Endothelial cell (in vitro differentiated cells): ENCODE results near the gene HMCN2. TPM values are rescaled to one million over a fixed set of nuclear protein-coding genes. Genes with fewer than 3 reads are reported as not detected.

Source experiments
- DNase-seq: peaks from one replicate; pipeline ENCODE4 v3.0.0; 2021; ENCODE audit warnings: low spot score
- H3K27ac Mint-ChIP-seq: one replicate; pipeline ENCODE4 v1.8.0; 2021; ENCODE audit warnings: mixed read lengths, inconsistent platforms; ENCODE audit not compliant: unreplicated experiment
- H3K27me3 Mint-ChIP-seq: one replicate; pipeline ENCODE4 v1.8.0; 2021; ENCODE audit warnings: mild to moderate bottlenecking, moderate library complexity, mixed read lengths, inconsistent platforms; ENCODE audit not compliant: unreplicated experiment
- H3K36me3 Mint-ChIP-seq: one replicate; pipeline ENCODE4 v1.8.0; 2021; ENCODE audit warnings: mild to moderate bottlenecking, low read depth, mixed read lengths, inconsistent platforms; ENCODE audit not compliant: unreplicated experiment
- H3K4me1 Mint-ChIP-seq: one replicate; pipeline ENCODE4 v1.8.0; 2021; ENCODE audit warnings: mild to moderate bottlenecking, mixed read lengths, inconsistent platforms; ENCODE audit not compliant: unreplicated experiment
- H3K4me3 Mint-ChIP-seq: one replicate; pipeline ENCODE4 v1.8.0; 2021; ENCODE audit warnings: mild to moderate bottlenecking, mixed read lengths, inconsistent platforms; ENCODE audit not compliant: unreplicated experiment
- H3K9me3 Mint-ChIP-seq: one replicate; pipeline ENCODE4 v1.8.0; 2021; ENCODE audit warnings: mixed read lengths, inconsistent platforms; ENCODE audit not compliant: unreplicated experiment
- total RNA-seq: library from RNA; stranded (reverse); fragmentation: NEBNext Ultra II Directional; extraction: Animal tissue kit (Norgen Biotek cat#: 25700); gene quantifications from one replicate; pipeline ENCODE4 v1.2.1, GENCODE V29; 2021; ENCODE audit not compliant: unreplicated experiment
- TF ChIP-seq, protein P1 (sequence below): fragments of 200-600 bp; sonication (generic); IDR thresholded peaks from one replicate; pipeline ENCODE4 v1.5.0; 2021; ENCODE audit warnings: antibody characterized with exemption; ENCODE audit not compliant: unreplicated experiment

The HMCN2 gene
- total RNA-seq, 1 donor from 2014 or later, result 29.6 TPM

DNA sequence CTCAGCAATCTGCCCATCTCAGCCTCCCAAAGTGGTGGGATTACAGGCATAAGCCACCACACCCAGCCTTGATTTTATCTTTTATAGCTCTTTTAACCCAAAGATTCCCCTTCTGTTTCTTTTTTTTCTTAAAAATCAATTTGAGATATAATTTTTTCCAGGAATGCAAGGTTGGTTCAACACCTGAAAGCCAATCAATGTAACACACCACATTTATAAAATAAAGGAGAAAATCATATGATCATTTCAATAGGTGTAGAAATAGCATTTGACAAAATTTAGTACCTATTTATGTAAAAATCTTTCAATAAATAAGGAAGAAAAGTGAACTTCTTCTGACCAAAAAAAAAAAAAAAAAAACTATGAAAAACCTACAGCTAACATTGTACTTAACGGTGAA is 175.5 kb downstream of the HMCN2 start:
- TF ChIP-seq, protein P1, sequence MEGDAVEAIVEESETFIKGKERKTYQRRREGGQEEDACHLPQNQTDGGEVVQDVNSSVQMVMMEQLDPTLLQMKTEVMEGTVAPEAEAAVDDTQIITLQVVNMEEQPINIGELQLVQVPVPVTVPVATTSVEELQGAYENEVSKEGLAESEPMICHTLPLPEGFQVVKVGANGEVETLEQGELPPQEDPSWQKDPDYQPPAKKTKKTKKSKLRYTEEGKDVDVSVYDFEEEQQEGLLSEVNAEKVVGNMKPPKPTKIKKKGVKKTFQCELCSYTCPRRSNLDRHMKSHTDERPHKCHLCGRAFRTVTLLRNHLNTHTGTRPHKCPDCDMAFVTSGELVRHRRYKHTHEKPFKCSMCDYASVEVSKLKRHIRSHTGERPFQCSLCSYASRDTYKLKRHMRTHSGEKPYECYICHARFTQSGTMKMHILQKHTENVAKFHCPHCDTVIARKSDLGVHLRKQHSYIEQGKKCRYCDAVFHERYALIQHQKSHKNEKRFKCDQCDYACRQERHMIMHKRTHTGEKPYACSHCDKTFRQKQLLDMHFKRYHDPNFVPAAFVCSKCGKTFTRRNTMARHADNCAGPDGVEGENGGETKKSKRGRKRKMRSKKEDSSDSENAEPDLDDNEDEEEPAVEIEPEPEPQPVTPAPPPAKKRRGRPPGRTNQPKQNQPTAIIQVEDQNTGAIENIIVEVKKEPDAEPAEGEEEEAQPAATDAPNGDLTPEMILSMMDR, result no peak
- H3K9me3 Mint-ChIP-seq, result no peaks in the 10 kb centered on the region

DNA sequence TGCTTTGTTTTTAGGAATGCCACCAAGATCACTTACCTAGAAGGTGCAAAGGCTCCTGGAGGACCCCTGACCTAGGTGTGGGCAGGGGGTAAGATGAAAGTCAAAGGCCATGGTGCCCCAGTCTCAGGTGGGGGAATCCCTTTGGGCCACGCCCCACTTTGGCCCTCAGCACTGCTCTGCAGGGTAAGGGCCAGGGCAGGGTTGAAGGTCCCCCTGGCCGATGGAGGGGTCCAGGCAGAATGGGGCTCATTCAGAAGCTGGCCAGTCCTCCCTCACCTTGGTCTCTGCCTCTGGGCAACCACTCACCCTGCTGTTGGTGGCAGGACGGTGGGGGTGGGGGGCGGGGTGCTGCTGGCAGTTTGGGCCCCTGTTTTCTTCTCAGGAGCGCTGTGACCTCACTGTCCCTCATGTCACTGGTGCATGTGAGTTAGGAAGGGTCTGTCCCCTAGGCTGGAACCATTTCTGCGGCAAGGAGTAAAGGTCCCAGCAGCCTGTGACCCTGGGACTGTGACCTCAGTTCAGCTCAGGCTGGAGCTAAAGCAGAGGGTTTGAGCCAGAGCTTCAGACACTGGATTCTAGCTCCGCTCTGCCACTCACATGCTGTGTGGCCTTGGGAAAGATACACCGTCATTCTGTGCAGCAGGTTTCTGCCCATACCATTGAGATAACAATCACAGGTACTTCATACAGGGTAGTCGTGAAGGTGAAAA is 177.3 kb downstream of the HMCN2 start:
- Mint-ChIP-seq H3K9me3 (no peaks in the 10 kb centered on the region), H3K27ac (no peak overlapping the region), H3K4me3 (no peak overlapping the region), H3K4me1 (peaks cover 6% of the 10 kb centered on the region), H3K36me3 (peaks cover 6% of the 10 kb centered on the region), H3K27me3 (peaks cover 4% of the 10 kb centered on the region)
- TF ChIP-seq, protein P1, result no peak
- no peak for DNase-seq

More for the DNA sequence above, 175.5 kb downstream of the HMCN2 start:
- Mint-ChIP-seq H3K4me3 (no peak overlapping the region), H3K27me3 (peaks cover 5% of the 10 kb centered on the region), H3K36me3 (peaks cover 6% of the 10 kb centered on the region), H3K4me1 (peaks cover 5% of the 10 kb centered on the region), H3K27ac (no peak overlapping the region)
- DNase-seq, result no peak

DNA sequence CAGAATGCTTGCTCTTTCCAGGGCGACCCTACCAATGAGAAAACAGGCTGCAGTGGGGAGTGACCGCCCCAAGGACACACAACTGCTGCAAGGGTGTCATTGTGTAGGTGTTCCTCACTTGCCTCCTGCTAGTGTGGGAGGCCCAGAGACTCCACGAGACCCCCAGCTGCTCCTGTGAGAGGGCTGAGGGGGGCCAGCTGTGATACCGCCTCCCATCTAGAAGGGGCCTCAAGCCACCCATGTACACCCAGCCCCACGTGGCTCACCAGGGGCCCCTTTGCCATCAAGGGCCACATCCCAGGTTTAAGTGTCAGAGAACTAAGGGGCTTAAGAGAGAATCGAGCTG is 177.9 kb downstream of the HMCN2 start:
- no peak overlapping the region for H3K4me3 Mint-ChIP-seq
- H3K27ac Mint-ChIP-seq, result no peak overlapping the region
- no peaks in the 10 kb centered on the region for H3K9me3 Mint-ChIP-seq
- peaks cover 6% of the 10 kb centered on the region for H3K36me3 Mint-ChIP-seq
- TF ChIP-seq, protein P1, result no peak
- peaks cover 4% of the 10 kb centered on the region for H3K27me3 Mint-ChIP-seq
- H3K4me1 Mint-ChIP-seq, result peaks cover 6% of the 10 kb centered on the region
- DNase-seq, result no peak

DNA sequence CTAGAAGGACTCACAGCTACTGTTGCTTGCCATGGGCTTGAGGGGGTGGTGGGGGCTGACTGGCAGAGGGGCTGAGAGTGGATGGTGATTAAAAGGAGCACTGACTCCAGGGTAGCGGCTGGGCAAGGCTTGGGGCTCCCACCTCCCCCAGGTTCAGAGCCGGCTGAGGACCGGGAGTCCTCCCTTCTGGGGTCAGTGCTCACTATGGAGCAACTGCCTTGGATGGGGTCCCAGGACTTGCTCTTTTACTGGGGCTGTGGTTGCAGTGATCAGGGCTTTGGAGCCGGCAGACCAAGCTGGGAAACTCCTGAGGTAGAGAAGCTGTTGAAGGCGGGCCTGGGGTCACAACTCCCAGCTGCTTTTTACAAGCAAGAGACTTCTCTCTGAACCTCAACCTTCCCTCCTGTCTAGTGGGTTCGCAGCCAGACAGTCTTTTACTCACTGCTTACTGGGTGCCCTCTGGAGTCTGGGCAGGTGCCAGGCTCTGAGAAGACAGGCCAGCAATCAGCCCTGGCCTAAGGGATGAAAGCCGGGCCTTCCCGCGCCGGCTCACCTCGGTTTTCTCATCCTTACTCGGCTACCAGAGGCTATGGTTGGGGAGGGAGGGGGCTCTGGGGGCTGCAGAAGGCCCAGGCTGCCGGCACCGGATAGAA is 178.4 kb downstream of the HMCN2 start:
- Mint-ChIP-seq H3K27ac (no peak overlapping the region), H3K27me3 (peaks cover 2% of the 10 kb centered on the region), H3K4me1 (peaks cover 6% of the 10 kb centered on the region), H3K9me3 (no peaks in the 10 kb centered on the region), H3K36me3 (peaks cover 6% of the 10 kb centered on the region), H3K4me3 (no peak overlapping the region)
- no peak for DNase-seq
- TF ChIP-seq, protein P1, result no peak

DNA sequence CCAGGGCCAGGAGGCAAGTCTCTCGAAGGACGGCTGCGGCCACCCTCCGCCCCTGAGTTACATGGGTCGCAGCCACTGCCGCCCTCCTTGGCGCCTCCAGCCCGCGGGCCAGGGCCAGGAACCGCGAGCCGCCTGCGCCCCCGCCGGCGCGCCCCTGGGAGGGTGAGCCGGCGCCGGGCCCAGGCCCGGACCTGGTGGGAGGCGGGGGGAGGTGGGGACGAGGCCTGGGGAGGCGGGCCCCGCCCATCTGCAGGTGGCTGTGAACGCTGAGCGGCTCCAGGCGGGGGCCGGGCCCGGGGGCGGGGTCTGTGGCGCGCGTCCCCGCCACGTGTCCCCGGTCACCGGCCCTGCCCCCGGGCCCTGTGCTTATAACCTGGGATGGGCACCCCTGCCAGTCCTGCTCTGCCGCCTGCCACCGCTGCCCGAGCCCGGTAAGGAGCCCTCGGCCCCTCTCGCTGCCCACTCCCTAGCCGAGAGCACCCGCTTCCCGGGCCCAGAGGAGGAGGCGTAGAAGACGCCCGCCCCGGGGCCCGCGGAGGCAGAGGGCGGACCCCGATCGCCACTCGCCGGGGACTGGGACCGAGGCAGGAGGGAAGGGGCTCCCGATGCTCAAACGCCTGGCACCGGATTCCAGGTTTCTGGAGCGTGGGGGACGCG is 179.1 kb downstream of the HMCN2 start, which contains the start of gene ASS1:
Gene ASS1 (plus strand): TSS at position 397 of the 657 bp plus-strand sequence. CDS start 7,268 bp downstream, outside the sequence.
- peak; percentile 28 for DNase-seq
- TF ChIP-seq, protein P1, result no peak
- no peak within 1 kb of the TSS for H3K27ac Mint-ChIP-seq
- peaks cover 2% of the 10 kb centered on the region for H3K27me3 Mint-ChIP-seq
- H3K9me3 Mint-ChIP-seq, result no peaks in the 10 kb centered on the region
- H3K4me3 Mint-ChIP-seq, result peak within 1 kb of the TSS; percentile 56
- peaks cover 3% of the 10 kb centered on the region for H3K36me3 Mint-ChIP-seq
- peaks cover 6% of the 10 kb centered on the region for H3K4me1 Mint-ChIP-seq
